ENCODE results near the gene PSMB4.

Gene PSMB4

DNA sequence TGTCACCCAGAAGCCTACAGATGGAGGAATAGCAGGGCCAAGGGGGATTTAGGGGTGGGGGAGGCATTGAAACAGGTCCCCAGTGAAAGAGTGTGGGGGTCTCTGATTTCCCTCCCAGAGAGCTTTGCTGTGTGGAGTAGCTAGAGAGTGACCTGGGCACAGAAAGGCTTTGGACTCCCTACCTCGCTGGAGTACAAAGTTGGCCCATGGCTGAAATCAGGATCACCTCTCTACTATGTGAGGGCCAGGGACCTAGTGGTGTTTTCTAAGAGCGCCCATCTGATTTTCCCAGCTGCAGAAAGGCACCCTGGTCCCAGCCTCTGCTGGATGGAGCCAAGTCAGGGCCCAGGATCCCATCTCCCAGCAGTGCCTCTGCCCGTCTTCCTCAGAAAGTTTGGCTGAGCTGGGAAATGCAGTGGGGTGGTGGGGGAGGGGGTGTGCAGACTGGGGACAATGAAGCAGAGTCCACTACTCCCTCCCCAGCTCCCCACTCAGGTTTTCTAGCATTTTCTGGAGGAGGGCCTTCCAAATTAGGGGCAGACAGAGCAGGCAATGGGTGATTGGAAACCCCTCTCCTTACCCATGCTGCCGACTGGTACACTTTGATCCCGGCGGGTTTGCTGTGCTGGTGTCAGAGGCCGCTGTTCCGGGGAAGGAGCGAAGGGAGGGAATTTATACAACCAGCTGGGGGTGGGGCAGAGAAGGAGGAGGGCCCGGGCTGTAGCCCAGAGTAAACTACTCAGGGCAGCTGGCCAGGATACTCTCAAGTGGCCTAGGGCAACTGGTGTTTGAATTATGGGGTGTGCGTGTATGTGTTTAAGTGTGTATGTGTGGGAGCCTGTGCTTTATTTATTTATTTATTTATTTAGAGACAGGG lies 27.1 kb upstream of the PSMB4 start, which contains the start of gene SELENBP1:
Gene SELENBP1, minus strand, starts transcription at position 648 of the 877 bp plus-strand sequence. Its CDS starts 64 bp downstream, at position 584.
- Histone ChIP-seq H3K4me3 (ENCODE audit: severe bottlenecking) (no peak within 1 kb of the TSS), H3K27me3 (ENCODE audit: insufficient read depth, poor library complexity, severe bottlenecking) (no peaks in the 10 kb centered on the region), H3K27ac (ENCODE audit: poor library complexity, severe bottlenecking) (no peak within 1 kb of the TSS), H3K9me3 (ENCODE audit: severe bottlenecking) (no peaks in the 10 kb centered on the region), H3K4me1 (ENCODE audit: insufficient read depth, poor library complexity, severe bottlenecking) (no peaks in the 10 kb centered on the region), H3K36me3 (ENCODE audit: low read depth) (no peaks in the 10 kb centered on the region)
- TF ChIP-seq, protein P1, sequence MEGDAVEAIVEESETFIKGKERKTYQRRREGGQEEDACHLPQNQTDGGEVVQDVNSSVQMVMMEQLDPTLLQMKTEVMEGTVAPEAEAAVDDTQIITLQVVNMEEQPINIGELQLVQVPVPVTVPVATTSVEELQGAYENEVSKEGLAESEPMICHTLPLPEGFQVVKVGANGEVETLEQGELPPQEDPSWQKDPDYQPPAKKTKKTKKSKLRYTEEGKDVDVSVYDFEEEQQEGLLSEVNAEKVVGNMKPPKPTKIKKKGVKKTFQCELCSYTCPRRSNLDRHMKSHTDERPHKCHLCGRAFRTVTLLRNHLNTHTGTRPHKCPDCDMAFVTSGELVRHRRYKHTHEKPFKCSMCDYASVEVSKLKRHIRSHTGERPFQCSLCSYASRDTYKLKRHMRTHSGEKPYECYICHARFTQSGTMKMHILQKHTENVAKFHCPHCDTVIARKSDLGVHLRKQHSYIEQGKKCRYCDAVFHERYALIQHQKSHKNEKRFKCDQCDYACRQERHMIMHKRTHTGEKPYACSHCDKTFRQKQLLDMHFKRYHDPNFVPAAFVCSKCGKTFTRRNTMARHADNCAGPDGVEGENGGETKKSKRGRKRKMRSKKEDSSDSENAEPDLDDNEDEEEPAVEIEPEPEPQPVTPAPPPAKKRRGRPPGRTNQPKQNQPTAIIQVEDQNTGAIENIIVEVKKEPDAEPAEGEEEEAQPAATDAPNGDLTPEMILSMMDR (IDR thresholded peaks at IDR 0.05; ENCODE audit: poor library complexity, severe bottlenecking): no peak
- ATAC-seq (ENCODE audit: low read depth) (peak; percentile 43; the same call in 2 of the 3 replicates), DNase-seq (ENCODE audit: low spot score) (no peak)

DNA sequence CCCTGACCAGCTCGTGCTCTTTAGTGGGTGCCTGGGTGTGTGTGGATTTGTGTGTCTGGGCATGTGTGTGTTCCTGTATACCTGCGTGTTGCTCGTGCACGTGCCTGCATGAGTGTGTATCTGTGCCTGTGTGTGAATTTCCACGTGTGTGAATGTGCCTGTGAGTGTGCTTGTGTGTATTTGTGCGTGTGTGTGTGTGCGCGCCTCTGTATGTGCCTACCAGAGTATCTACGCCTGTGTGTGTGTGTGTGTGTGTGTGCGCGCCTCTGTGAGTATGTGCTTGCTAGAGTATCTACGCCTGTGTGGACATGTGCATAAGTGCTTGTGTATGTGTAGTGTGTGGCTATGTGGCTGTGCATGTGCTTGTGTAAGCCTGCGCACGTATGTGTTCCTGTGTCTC lies 26.2 kb upstream of the PSMB4 start:
- no peaks in the 10 kb centered on the region for H3K27me3 ChIP-seq (ENCODE audit: insufficient read depth, poor library complexity, severe bottlenecking)
- no peak overlapping the region for H3K27ac ChIP-seq (ENCODE audit: poor library complexity, severe bottlenecking)
- DNase-seq (ENCODE audit: low spot score): no peak
- no peak overlapping the region for H3K4me3 ChIP-seq (ENCODE audit: severe bottlenecking)
- no peaks in the 10 kb centered on the region for H3K4me1 ChIP-seq (ENCODE audit: insufficient read depth, poor library complexity, severe bottlenecking)
- H3K9me3 ChIP-seq (ENCODE audit: severe bottlenecking): no peaks in the 10 kb centered on the region
- no peak for ATAC-seq (ENCODE audit: low read depth)
- TF ChIP-seq, protein P1 (IDR thresholded peaks at IDR 0.05; ENCODE audit: poor library complexity, severe bottlenecking): no peak
- H3K36me3 ChIP-seq (ENCODE audit: low read depth): no peaks in the 10 kb centered on the region

DNA sequence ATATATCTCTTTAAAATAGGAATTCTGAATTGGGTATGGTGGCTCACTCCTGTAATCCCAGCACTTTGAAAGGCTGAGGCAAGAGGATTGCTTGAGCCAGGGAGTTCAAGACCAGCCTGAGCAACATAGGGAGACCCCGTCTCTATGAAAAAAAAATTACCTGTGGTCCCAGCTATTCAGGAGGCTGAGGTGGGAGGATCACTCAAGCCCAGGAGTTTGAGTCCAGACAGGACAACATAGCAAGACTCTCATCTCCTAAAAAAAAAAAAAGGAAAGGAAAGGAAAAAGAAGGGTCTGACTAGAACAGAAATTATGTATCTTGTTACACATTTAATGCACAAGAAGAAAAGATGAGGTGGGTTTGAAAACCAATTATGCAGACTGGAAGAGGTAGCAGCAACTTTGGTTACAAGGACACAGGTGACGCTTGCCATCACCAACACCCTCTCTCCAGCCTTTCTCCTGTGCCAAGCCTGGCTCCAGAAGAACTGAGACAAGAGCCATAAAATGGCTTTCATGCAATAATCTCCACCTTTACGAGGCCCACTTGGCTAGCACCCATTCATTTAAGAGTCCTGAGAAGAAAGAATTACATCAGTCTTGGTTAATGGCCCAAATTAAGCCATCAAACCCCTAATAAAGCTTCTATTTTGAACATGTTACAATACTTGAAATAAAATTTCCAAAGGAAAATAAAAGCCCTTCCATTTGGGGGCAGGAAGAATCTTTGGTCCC lies 22.1 kb upstream of the PSMB4 start:
- H3K27ac ChIP-seq (ENCODE audit: poor library complexity, severe bottlenecking): no peak overlapping the region
- ATAC-seq (ENCODE audit: low read depth): no peak

DNA sequence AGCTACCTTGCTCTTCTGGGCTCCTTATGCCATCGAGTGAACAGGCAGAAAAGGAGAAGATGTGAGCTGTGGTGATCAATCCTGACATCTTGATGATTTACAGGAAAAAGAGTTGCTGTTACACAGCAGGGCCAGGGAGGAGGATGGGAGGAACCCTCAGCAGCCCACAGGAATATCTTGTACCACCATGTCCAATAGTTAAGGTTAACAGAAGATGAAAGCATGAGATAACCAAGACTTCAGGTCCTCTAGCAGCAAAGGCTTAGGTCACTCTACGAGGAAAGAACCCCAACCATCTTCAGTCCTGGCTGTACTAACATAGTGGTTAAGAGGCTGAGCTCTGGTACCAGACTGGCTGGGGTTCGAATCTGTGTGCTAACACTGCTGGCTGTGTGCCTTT lies 14.8 kb upstream of the PSMB4 start:
- DNase-seq (ENCODE audit: low spot score) (no peak), ATAC-seq (ENCODE audit: low read depth) (no peak)
- Histone ChIP-seq H3K4me1 (ENCODE audit: insufficient read depth, poor library complexity, severe bottlenecking) (no peaks in the 10 kb centered on the region), H3K9me3 (ENCODE audit: severe bottlenecking) (no peaks in the 10 kb centered on the region), H3K27me3 (ENCODE audit: insufficient read depth, poor library complexity, severe bottlenecking) (no peaks in the 10 kb centered on the region), H3K4me3 (ENCODE audit: severe bottlenecking) (no peak overlapping the region), H3K36me3 (ENCODE audit: low read depth) (no peaks in the 10 kb centered on the region), H3K27ac (ENCODE audit: poor library complexity, severe bottlenecking) (no peak overlapping the region)
- TF ChIP-seq, protein P1 (IDR thresholded peaks at IDR 0.05; ENCODE audit: poor library complexity, severe bottlenecking): no peak

More for the DNA sequence above, 22.1 kb upstream of the PSMB4 start:
- Histone ChIP-seq H3K36me3 (ENCODE audit: low read depth) (no peaks in the 10 kb centered on the region), H3K4me3 (ENCODE audit: severe bottlenecking) (no peak overlapping the region), H3K9me3 (ENCODE audit: severe bottlenecking) (no peaks in the 10 kb centered on the region), H3K27me3 (ENCODE audit: insufficient read depth, poor library complexity, severe bottlenecking) (no peaks in the 10 kb centered on the region), H3K4me1 (ENCODE audit: insufficient read depth, poor library complexity, severe bottlenecking) (no peaks in the 10 kb centered on the region)
- DNase-seq (ENCODE audit: low spot score): no peak
- TF ChIP-seq, protein P1 (IDR thresholded peaks at IDR 0.05; ENCODE audit: poor library complexity, severe bottlenecking): no peak

Measured in RWPE2 (cell line).